Epithelial cell of proximal tubule (primary cell): ENCODE results near the gene WNT5A. TPM values are rescaled to one million over a fixed set of nuclear protein-coding genes. Genes with fewer than 3 reads are reported as not detected.

Source experiments
- DNase-seq: peaks from one replicate; pipeline ENCODE4 v3.0.0-alpha.2; 2011; ENCODE audit warnings: low read depth
- H3K4me3 ChIP-seq: 2 replicates; pipeline ENCODE4 v1.5.1; 2011; ENCODE audit warnings: low read depth, mild to moderate bottlenecking, low read length
- total RNA-seq: library from RNA; depleted of rRNA; stranded (reverse); fragments of >200 nt; gene quantifications from 2 replicates; pipeline ENCODE4 v1.2.3, GENCODE V29; 2015
- TF ChIP-seq, protein P1 (sequence below): conservative IDR thresholded peaks from 2 replicates; pipeline ENCODE4 v1.5.1; 2012; ENCODE audit warnings: low read depth, mild to moderate bottlenecking, low read length

WNT5A gene
- total RNA-seq, 1 donor from 2014 or later, result 4.4 TPM

DNA sequence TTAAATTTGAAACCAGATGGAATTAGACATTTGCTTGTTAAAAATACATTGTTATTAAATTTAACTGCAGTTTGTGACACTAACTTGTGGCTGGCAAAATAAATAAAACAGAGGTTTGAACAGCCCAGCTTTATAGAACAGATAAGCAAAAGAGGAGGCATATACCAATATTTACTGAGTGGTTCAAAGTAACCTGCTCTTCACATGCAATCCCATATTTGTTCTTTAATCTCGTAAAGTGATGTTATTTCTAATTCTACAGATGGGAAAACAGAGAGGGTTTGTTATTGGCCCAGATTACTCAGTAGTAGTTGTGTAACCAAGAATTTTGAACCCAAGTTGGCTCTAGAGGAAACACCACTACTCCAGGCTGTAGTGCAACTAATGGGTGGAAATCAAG, 37.6 kb downstream of the WNT5A start:
- no peak for DNase-seq
- TF ChIP-seq, protein P1, sequence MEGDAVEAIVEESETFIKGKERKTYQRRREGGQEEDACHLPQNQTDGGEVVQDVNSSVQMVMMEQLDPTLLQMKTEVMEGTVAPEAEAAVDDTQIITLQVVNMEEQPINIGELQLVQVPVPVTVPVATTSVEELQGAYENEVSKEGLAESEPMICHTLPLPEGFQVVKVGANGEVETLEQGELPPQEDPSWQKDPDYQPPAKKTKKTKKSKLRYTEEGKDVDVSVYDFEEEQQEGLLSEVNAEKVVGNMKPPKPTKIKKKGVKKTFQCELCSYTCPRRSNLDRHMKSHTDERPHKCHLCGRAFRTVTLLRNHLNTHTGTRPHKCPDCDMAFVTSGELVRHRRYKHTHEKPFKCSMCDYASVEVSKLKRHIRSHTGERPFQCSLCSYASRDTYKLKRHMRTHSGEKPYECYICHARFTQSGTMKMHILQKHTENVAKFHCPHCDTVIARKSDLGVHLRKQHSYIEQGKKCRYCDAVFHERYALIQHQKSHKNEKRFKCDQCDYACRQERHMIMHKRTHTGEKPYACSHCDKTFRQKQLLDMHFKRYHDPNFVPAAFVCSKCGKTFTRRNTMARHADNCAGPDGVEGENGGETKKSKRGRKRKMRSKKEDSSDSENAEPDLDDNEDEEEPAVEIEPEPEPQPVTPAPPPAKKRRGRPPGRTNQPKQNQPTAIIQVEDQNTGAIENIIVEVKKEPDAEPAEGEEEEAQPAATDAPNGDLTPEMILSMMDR, result no peak
- H3K4me3 ChIP-seq, result no peak overlapping the region

DNA sequence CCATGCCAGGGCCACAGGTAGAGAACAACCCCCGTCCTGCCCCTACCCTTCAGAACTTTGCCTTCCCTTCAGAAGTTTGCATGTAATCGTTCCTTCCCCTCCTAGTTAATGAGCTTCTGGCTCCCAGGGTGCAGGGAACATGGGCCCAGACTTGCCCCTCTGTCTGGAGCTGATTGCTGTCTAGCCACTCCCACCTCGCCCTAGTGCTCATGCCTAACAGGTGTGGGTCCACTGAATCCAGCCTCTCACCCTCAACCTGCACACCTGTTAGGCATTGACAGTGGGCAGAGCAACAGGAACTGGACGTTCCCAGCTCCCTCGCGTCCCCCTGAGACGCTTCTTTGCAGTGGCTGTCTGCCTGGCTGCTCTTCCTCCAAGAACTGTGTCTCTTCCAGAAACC, 40.3 kb downstream of the WNT5A start:
- TF ChIP-seq, protein P1, result no peak

DNA sequence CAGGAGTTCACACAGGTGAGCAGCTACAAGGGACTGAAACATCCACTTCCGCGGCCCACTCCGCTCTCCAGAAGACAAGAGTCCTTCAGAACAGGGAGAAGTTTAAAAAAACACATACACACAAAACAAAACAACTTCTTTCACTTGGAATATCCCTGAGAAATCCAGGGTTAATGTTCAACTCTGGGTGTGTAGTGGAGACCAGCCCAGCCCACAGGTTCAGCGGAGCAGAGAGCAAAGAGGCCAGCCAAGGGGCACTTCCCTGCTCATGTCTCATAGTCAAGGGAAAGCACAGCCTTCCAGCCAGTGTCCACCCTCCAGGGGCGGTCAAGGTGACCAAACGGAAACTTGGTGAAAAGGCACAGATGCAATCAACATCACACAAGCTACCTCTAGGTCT, 41.6 kb downstream of the WNT5A start:
- DNase-seq, result peak; percentile 83
- no peak overlapping the region for H3K4me3 ChIP-seq
- TF ChIP-seq, protein P1, result no peak

More for the DNA sequence above, 40.3 kb downstream of the WNT5A start:
- no peak overlapping the region for H3K4me3 ChIP-seq
- no peak for DNase-seq

DNA sequence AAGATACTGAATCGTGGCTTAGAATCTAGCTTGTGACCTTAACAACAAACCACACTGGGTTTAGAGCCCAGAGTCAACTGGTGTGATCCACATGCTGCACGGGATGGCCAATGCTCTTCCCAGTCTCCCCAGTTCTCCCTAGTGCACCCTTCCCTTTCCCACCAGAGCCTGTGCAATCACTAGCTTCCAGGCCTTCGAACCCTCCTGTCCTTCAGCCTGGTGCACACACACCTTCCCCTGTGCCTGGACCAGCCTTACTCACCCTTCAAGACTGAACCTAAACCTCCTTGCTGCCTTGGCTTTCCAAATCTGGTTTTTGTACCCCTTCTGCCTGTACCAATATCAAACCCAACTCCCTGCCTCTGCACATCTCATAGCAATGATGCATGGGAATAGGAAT, 43.8 kb downstream of the WNT5A start:
- TF ChIP-seq, protein P1, result no peak
- DNase-seq, result no peak

DNA sequence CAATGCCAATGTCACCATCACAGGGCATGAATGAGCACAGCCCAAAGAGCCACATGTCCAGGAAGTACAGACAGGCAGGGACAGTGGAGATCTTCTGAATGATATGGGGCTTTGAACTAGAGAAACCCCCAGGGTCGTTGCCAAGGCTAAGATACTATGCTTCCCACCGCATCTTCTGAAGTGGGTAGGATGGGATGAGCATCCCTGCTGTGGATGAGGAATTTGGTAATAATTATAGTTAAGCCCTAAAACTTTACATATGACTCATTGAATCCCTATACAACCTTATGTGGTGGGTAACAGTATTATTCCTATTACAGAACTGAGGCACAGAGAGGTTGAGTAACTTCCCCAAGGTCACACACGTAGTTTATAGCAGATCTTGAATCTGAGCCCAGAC, 44.2 kb downstream of the WNT5A start:
- TF ChIP-seq, protein P1, result no peak

More for the DNA sequence above, 43.8 kb downstream of the WNT5A start:
- H3K4me3 ChIP-seq, result no peak overlapping the region

DNA sequence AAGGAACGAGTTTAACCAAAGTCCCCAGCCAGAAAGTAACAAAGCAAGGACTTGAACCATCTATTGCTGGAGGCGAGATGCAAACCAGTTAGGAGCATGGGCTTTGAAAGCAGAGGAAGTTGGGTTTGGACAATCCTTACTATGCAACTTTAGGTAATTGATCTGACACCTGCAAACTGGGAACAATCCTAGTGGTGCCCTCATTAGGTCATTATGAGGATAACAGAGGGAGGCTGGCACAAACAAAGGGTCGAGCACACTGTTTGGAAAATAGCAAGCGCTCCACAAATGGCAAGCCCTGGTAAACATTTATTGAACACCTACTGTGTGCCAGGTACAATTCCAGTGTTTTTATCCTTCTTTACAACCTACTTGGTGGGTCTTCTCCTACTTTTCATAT, 45.6 kb downstream of the WNT5A start:
- DNase-seq, result no peak
- TF ChIP-seq, protein P1, result peak; percentile 17
- H3K4me3 ChIP-seq, result no peak overlapping the region

More for the DNA sequence above, 44.2 kb downstream of the WNT5A start:
- no peak for DNase-seq
- no peak overlapping the region for H3K4me3 ChIP-seq

DNA sequence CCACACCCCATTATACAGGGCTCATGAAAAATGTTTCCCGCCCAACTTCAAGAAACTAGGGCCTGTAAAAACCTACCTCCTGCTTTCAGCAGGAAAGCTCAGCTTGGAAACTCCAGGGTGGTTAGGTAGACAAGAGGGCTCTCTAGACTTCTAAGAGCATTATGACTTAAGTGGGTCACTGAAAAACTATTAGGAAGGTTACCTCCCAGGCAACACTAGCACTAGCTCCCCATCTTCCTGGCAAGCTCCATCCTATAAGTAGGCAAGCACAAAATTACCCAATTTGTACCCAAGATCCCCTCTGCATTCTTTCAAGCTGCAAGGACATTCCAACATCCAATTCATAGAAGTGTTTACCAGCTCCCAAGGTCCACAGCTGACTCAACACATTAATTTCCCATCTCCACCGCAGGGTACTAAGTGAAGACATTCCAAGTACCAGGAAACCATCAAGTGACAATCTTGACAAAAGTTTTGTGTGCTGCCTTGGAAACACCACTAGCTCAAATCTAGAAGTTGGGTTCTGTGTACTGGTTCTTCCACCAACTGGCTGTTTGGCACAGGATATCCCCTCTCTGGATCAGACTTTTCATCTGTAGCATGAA, 46.9 kb downstream of the WNT5A start:
- no peak for DNase-seq
- H3K4me3 ChIP-seq, result no peak overlapping the region
- TF ChIP-seq, protein P1, result no peak
